ENCODE results near the gene OSBPL7.

The OSBPL7 gene

DNA sequence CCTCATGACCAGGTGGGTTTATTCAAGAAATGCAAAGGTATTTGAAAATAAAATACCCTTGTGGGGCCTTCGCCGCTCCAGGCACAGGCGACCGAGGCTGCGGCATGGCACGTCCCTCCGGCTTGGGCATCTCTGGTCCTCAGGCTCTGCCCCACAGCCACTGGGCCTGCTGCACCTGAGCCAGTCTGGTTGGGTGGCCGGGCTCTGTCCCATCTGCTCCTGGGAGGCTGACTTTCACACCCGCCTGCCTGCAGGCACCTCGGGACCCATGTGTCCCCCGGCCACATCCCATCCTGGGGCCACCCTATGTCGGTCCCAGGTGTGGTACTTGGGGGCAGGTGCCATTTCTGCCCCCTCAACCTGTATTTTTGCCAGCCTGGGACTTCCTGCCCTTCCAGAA, 20.9 kb downstream of the OSBPL7 start:
- H3K36me3 ChIP-seq, result no peaks in the 10 kb centered on the region
- H3K4me3 ChIP-seq (ENCODE audit: low read depth, low read length), result no peak overlapping the region
- no peaks in the 10 kb centered on the region for H3K4me1 ChIP-seq
- TF ChIP-seq, protein P1, sequence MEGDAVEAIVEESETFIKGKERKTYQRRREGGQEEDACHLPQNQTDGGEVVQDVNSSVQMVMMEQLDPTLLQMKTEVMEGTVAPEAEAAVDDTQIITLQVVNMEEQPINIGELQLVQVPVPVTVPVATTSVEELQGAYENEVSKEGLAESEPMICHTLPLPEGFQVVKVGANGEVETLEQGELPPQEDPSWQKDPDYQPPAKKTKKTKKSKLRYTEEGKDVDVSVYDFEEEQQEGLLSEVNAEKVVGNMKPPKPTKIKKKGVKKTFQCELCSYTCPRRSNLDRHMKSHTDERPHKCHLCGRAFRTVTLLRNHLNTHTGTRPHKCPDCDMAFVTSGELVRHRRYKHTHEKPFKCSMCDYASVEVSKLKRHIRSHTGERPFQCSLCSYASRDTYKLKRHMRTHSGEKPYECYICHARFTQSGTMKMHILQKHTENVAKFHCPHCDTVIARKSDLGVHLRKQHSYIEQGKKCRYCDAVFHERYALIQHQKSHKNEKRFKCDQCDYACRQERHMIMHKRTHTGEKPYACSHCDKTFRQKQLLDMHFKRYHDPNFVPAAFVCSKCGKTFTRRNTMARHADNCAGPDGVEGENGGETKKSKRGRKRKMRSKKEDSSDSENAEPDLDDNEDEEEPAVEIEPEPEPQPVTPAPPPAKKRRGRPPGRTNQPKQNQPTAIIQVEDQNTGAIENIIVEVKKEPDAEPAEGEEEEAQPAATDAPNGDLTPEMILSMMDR (IDR thresholded peaks at IDR 0.05; ENCODE audit: low read depth, low read length), result no peak
- no peaks in the 10 kb centered on the region for H3K9me3 ChIP-seq
- no peak for DNase-seq
- H3K27me3 ChIP-seq, result 0 out of 2 replicates have a peak, but pooled peaks cover 3% of the 10 kb centered on the region

DNA sequence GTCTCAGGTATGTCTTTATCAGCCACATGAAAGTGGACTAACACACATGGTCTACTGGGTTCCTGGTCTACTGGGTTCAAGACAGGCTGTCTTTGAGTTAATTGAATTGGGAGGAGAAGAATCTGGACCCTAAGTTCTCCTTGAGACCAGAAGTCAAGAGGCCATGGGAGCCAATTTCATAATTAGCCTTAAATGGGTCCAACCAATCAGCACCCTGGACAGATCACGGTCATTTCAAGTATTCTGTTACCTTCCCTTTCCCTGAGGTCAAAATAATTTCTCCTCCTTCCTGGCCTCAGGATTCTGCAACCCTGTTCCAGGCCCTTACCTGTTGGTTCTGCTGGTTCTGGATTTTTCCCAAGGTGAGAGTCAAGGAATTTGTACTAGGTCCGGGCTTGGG, 23.8 kb downstream of the OSBPL7 start:
- H3K4me3 ChIP-seq (ENCODE audit: low read depth, low read length), result no peak overlapping the region
- no peaks in the 10 kb centered on the region for H3K36me3 ChIP-seq
- H3K27me3 ChIP-seq, result 0 out of 2 replicates have a peak, but pooled peaks cover 2% of the 10 kb centered on the region
- no peaks in the 10 kb centered on the region for H3K4me1 ChIP-seq
- TF ChIP-seq, protein P1 (IDR thresholded peaks at IDR 0.05; ENCODE audit: low read depth, low read length), result no peak
- DNase-seq, result no peak
- no peaks in the 10 kb centered on the region for H3K9me3 ChIP-seq

DNA sequence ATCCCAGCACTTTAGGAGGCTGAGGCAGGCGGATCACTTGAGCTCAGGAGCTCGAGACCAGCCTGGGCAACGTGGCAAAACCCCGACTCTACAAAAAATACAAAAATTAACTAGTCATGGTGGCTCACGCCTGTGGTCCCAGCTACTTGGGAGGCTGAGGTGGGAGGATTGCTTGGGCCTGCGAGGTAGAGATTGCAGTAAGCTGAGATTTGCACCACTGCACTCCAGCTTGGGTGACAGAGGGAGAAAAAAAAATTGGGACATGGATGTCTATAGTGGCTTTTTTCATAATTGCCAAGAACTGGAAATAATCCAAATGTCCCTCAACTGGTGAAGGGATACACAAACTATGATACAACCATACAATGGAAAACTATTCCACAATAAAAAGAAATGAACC, 28.6 kb downstream of the OSBPL7 start:
- H3K36me3 ChIP-seq, result no peaks in the 10 kb centered on the region
- H3K4me1 ChIP-seq, result no peaks in the 10 kb centered on the region
- no peak overlapping the region for H3K4me3 ChIP-seq (ENCODE audit: low read depth, low read length)
- H3K9me3 ChIP-seq, result no peaks in the 10 kb centered on the region
- no peak for DNase-seq
- peaks cover 2% of the 10 kb centered on the region; the same call in 1 of the 2 replicates for H3K27me3 ChIP-seq
- TF ChIP-seq, protein P1 (IDR thresholded peaks at IDR 0.05; ENCODE audit: low read depth, low read length), result no peak

DNA sequence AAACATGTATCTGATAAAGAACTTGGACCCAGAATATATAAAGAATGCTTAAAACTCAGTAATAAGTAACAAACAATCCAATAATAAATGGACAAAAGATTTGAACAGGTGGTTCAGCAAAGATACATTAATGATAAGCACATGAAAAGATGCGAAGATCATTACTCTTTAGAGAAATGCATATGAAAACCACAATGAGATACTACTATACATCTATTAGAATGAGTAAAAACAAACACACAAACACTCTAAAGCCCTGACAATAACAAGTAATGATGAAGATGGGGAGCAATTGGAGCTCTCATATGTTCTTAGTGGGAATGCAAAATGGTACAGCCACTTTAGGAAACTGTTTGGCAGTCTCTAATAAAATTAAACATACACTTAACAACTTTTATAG, 29.1 kb downstream of the OSBPL7 start:
- H3K36me3 ChIP-seq, result no peaks in the 10 kb centered on the region
- DNase-seq, result no peak
- TF ChIP-seq, protein P1 (IDR thresholded peaks at IDR 0.05; ENCODE audit: low read depth, low read length), result no peak
- H3K27me3 ChIP-seq, result peaks cover 2% of the 10 kb centered on the region; the same call in 1 of the 2 replicates
- H3K4me3 ChIP-seq (ENCODE audit: low read depth, low read length), result no peak overlapping the region
- no peaks in the 10 kb centered on the region for H3K9me3 ChIP-seq
- H3K4me1 ChIP-seq, result no peaks in the 10 kb centered on the region

DNA sequence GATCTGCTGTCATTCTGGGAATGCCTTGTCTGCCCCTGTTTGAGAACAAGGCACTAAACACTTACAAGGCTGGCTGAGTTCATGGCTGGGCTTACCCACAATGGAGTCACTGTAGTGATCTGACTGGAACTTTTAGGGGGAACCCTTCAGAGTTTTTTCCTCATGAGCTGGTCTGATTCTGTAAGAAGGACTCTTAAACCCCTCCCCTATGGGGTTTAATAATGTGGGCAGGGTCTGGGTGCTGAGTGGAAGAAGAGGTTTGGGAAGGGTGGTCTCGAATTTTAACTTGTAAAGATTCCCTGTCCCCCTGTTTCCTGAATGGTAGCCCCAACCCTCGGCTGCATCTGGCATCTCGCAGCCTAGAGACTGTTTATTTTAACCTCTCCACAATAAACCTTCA, 30.6 kb downstream of the OSBPL7 start:
- Histone ChIP-seq H3K27me3 (peaks cover 2% of the 10 kb centered on the region; the same call in 1 of the 2 replicates), H3K36me3 (no peaks in the 10 kb centered on the region), H3K9me3 (no peaks in the 10 kb centered on the region), H3K4me3 (ENCODE audit: low read depth, low read length) (no peak overlapping the region), H3K4me1 (no peaks in the 10 kb centered on the region)
- TF ChIP-seq, protein P1 (IDR thresholded peaks at IDR 0.05; ENCODE audit: low read depth, low read length), result no peak
- DNase-seq, result no peak

DNA sequence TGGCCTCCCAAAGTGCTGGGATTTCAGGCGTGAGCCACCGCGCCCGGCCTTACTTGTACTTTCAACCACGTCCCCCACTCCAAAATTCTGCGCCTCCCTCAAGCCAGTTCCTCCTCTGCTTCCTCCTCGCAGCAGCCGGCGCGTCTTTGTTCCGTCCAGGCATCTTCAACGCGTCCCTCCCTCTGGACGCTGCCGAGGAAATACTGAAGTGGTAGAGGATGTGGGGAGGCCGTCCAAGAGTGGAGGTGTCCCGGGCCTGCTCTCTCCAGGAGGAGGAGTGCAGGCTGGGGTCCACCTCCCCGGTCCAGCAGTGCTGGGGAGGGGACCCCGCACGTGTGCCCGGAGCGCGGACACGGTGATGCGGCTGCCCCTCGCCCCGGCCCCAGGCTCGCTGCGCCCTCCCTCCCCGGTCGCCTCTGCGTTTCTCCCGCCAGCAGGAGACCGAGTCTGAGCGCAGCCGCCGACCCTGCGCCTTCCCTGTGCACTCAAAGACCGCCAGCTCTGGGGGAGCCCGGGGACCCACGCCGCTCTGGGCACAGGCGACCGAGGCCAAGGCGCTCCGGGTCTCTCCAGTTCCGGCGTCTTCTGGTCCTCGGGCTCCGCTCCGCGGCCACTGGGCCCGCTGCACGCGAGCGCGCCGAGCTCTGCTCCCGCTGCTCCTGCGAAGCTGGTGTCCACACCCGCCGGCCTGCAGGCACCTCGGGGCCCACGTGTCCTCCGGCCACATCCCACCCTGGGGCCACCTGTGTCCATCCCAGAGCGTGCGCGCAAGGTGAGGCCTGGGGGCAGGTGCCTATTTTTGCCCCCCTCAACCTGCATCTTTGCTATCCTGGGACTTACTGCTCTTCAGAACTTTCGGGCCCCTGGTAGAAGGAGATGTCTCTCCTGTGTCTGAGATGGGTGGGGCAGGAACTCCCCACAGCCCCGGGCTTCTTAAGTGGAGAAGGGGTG, 31.7 kb downstream of the OSBPL7 start:
- DNase-seq, result peak; percentile 88
- Histone ChIP-seq H3K4me1 (no peaks in the 10 kb centered on the region), H3K27me3 (peaks cover 2% of the 10 kb centered on the region; the same call in 1 of the 2 replicates), H3K36me3 (no peaks in the 10 kb centered on the region), H3K4me3 (ENCODE audit: low read depth, low read length) (peak overlapping the region; percentile 90), H3K9me3 (no peaks in the 10 kb centered on the region)
- TF ChIP-seq, protein P1 (IDR thresholded peaks at IDR 0.05; ENCODE audit: low read depth, low read length), result peak; percentile 56

All from BE2C (cell line).